HG03175 (cell line): Measurements from ENCODE around the gene ZNF783.

Experiments used
- ATAC-seq: cut with Tn5 transposase; IDR thresholded peaks from one replicate; pipeline ENCODE4 v1.9.1; 2021; ENCODE audit warnings: mild to moderate bottlenecking, moderate library complexity; ENCODE audit not compliant: unreplicated experiment

ZNF783 gene

DNA sequence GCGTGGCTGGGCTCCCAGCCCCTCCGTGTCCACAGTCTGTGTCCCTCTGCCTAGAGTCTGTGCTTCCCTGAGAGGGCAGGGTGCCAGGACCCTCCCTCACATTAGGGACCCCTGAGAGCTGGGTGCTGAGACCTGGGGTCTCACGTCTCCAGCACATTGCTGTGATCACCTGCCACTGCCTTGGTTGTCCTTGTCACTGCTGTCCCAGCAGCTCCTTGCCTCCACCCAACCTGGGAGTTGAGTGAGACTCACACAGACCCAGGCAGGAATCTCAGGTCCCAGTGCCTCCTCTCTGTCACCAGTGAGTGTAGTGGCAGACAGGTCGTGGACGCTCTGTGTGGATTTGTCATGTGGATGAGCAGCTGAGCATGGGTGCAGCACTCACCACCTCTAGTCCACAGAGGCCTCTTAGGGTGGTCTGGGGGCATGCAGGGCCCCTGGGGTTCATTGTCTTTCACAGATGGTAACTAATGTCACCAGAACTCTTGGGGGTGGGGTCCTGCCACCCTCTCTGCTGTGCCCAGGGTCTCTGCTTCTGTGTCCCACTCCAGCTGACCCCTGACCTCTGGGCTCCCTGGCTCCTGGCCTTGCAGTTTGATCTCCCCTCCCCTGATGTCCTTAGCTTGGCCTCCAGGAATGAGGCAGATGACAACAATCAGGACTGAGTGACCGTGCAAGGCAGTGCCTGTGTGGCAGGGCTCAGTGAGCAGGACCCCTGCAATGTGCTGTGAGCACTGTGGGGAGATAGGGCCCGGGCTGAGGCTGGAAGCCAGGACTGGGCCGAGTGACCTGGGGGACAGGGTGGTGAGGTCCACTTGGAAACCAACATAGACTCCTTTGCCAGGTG is 18.9 kb downstream of the ZNF783 start:
- ATAC-seq: no peak

DNA sequence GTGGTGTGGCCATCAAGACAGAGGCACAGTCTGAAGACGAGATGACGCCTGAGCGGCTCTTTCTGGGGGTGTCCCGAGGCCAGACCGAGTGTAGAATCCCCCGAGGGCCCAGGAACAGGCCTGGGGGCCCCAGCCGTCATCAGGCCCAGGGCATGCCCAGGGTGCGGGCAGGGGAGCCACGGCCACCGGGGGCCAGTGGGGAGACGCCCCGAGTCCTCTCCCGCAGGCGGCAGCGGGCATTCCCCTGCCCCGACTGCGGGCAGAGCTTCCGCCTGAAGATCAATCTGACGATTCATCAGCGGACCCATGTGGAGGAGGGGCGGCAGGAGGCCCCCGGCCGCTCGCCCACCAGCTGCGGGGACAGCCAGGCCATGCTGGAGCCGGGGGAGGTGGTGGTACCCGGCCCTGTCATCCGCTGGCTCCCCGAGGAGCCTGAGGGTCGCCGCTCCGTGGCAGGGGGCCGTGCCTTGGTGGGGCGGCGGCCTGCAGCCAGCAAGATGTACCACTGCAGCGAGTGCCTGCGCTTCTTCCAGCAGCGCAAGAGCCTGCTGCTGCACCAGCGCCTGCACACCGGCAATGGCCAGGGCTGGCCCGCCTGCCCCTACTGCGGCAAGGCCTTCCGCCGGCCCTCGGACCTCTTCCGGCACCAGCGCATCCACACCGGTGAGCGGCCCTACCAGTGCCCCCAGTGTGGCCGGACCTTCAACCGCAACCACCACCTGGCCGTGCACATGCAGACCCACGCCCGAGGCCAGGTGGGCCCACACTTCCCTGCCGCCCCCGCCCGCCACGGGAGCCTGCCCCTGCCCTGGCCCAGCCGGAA is 19.7 kb downstream of the ZNF783 start:
- no peak for ATAC-seq

DNA sequence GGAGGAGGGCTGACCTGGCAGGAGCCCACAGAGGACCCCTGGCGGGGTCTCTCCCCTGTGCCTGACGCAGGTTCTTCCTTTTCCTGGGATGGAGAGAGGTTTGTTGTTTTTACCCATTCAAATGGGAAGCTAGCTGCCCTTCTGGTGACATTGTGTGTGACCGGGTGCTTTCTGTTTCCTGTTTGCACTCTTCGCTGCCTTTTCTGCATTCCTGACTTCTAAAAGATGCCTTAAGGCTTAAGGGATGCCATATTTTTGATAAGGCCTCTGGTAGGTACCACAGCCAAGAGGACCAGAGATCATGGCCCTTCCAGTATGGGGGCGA is 20.3 kb downstream of the ZNF783 start:
- no peak for ATAC-seq

DNA sequence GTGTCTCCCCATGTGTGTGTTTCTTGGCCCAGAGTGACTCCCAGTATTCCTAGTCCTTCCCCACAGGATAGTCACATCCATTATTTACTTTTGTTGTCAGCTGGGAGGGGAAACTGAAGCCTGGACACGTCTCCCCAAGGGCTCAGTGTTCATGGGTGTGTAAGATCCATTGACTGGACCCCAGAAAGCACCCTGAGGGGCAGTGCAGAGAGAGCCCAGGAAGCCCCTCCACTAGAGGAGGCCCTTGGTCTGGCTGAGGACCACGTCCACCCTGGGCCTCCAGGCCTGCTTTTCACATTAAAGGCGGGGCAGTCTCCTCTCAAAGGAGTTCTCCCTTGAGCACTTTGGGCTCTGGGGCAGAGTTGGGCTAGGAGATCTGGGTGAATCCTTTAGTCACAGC is 21.3 kb downstream of the ZNF783 start:
- no peak for ATAC-seq

DNA sequence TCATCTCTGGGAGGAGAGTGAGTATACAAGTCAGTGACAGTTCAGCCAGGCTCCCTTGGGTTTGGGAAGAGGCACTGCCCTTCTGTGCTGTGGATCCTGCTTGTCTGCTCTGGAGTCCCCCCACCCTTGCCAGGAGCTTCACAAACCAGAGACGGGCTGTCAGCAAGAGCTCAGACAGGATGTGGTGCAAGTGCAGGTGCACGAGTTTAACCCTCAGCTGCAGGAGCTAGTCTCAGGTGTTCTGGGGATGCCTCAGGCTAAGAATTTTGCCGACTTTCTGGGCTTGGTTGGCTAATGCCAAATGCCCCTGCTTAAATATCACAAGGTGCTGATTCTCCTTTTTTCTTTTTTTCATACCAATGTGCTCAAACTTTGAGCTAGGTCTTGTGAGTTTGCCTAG is 22.3 kb downstream of the ZNF783 start:
- ATAC-seq: peak; percentile 29

DNA sequence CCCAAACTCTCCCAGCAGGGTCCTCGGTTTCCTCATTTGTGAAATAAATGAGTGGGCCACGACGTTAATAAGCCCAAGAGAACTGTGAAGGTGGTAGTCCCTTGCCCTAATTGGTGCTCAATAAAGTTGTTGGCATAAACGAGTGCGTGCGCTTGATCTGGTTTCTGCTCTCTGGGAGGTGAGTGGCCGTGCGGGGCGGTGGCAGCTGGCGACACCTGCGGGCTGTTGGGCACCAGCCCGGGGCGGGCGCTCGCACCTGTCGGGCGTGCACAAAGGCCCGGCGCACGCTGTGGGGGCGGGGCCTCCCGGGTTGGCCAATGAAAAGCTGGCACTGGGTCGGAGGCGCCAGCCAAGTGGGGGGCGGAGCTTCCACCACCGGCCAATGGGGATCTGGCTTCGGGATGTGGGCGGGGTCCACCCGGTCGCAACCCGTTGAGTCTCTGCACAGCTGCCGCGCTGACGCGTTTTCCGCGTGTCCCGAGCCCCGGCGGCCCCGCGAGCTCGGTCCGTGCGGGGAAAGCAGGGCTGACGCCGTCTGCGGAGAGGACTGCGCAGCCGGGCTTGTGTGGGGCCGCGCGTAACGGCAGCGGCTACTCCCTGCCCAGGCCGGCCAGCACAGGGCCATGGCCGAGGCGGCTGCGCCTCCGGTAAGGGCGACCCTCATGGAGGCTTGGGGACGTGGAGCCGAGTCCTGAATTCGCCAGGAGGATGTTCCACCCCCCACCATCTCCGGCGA is 23.0 kb downstream of the ZNF783 start:
- ATAC-seq: peak; percentile 96

DNA sequence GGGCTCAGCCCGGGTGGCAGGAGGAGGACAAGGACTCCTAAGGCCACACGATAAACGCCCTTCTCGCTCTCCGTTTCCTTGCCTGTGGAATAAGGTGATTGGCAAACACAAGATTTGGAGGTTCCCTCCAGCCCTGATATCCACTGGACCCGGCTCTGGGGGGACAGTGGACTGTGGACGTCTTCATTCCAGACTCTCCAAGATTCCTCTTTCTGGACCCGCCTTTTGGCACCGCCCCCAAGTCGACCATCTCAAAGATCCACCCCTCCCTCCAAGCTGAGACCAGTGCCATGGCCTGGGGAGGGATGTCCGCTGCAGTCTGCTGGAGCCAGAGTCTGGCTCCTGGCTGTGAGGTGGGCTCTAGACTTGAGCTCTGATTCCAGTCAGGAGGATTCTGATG is 23.6 kb downstream of the ZNF783 start:
- ATAC-seq: no peak

DNA sequence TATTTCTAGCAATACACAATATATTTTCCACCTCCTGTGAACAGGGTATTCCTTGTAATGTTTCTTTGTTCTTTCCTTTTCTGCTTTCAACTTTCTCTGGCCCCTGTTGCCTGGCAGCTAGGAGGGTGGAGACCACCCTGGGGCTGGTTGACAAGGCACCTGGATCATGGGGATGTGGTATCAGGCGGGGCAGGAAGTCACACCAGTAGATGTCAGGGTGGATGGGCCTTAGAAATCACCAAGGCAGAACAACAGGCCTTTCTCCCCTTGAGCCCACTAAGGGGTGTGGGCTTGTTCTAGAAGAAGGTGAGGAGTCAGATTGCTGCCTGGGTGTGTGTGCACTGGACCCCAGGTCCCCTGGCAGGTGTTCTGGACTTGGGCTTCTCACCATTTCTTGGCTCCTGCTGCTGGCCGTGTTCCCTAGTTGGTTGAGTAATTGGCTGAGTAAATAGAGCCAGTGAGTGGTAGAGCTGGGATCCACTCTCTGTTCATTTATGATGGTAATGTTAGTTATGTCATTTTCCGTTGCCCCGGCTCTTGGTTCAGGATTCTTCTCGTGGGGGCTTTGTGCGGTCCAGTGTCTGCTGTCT is 24.9 kb downstream of the ZNF783 start:
- no peak for ATAC-seq

DNA sequence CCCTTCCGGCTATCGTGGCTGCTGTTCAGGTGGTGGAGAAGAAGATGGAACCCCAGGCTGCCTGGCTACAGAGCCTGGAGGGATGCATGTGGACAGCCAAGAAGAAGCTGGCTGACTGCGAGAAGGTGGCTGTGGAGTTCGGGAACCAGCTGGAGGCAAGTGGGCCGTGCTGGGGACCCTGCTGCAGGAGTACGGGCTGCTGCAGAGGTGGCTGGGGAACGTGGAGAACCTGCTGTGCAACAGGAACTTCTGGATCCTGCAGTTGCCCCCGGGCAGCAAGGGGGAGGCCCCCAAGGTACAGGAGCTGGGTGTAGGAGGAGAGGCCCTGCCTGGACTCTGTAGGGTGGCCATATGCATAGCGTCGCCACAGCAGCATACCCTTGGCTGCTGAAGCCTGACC is 25.6 kb downstream of the ZNF783 start:
- no peak for ATAC-seq

DNA sequence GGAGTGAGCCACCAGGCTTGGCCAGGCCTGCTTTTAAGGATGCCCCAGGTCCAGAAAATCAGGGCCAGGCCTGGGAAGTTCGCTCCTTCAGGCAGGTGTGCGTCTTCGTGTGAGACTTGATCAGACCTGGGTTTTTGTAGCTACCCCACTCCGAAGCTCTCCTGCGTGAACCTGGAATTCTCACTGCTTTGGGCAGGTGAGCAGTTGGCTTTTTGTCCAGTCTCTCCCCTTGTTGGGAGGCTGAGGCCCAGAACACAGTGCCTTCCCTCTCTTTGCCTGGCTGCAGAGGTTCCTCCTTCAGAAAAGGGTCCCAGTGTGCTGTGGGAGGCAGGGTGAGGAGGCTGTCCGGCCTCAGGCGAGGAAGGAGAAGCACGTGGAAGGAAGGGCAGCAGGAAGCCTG is 27.3 kb downstream of the ZNF783 start:
- ATAC-seq: no peak

DNA sequence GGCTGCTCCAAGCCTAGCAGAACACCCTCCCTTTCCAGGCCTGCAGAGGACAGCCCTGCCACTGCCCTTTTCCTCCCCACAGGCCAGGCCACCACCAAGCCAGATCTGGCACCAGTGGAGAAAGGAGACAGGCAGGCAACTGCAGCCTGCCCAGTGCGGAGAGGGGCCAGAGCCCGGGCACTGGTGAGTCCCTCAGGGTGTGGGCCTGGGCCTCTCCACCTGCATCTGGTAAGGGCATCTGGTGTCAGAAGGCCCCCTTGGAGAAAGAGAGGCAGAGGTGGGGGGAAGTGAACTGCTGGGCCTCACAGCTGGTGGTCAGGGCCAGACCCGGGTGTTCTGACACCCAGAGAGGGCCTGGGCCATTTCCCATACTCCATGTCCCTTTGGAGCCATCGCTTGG is 27.9 kb downstream of the ZNF783 start:
- ATAC-seq: no peak

DNA sequence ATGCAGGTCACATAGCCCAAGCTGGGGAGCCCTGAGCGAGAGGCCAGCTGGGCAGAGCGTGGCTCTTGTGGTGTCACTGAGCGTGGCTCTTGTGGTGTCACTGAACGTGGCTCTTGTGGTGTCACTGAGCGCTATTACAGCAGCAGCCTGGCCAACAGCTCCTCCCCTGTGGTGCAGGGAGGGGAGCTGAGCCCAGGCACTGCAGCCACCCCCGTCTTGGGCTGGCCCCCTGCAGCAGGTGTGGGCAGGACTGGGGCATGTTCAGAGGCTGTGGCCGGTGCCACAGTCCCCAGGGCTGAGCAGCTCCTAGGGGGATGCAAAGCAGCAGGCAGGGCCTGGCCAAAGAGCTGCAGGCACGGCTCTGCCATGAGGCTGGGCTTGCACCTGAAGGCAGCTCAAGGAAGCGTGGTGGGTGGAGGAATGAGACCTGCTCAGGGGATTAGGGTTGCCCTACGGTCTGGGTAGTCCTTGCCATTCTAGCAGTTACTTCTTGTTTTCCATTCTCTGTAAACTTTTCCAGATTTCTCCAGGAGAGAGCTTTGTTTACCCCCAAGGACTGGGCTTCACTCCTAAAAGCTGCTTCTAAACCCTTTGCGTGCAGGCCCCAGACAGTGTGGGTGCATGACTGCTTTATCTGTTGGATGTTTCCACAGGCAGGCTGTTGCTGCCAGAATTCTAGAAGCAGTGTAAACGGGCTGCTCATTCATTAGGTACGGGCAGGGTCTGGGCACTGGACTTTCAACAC is 29.2 kb downstream of the ZNF783 start:
- no peak for ATAC-seq

DNA sequence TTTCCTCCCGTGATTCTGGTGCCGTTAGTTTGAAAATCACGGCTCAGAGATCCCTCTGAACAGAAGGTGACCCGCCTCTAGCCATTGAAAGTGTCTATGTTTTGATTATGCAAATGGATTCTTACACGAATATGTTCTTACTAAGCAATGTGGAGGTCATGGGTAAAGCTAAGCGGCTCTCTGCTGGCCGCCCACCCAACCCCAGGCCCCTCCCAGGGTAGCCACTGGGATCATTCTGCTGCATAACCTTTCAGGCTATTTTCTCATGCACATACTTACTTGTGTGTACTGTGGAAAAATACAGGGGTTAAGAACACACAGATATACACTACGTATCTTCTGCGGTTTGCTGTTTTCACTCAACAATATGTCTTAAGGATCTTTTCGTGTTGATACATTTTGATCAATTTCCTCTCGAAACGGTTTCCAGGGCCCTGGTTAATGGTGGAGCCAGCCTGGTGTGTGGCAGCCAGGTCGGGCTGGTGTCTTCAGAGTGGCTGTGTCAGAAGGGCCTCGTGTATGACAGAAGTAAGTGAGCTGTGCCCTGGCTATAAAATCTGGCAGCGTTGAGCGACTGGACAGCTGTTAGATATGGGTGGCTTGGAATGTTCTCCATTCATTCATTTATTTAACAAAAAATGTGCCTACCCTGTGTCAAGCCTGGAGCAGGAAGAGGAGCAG is 29.9 kb downstream of the ZNF783 start:
- ATAC-seq: no peak

DNA sequence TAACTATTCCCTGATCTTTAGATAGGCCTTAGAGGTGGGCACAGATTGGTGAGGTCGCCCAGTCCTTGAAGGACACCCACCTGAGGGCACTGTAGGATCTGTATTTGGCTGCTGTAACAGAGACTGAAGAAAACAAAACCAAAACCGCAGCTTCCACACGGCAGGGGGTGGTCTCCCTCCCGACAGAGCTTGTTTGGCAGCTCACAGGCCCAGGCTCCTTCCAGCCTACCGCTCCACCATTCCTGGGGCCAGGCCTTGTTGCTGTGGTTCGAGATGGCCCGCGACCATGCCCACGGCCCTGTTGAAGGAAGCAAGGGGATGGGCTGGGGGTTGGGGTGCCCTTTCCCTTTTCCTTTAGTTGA is 30.4 kb downstream of the ZNF783 start:
- ATAC-seq: no peak

DNA sequence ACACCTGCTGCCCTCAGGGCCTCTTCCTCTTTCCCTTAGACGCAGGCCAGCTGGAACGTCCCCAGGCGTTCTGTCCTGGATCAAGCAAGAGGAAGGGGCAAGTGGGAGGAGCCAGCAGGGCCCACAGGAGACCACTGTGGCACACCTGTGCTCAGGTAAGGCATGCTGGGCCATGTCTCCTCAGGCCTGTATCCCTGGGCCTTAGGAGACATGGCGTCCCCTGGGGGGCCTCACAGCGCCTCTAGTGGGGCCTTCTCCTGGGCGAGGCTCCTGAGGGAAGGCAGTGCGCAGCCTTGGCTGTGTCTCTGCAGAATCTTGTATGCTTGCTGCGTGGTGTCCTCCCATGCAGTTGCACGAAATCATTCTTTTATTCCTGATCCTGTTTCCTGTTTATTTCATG is 31.3 kb downstream of the ZNF783 start:
- ATAC-seq: no peak

DNA sequence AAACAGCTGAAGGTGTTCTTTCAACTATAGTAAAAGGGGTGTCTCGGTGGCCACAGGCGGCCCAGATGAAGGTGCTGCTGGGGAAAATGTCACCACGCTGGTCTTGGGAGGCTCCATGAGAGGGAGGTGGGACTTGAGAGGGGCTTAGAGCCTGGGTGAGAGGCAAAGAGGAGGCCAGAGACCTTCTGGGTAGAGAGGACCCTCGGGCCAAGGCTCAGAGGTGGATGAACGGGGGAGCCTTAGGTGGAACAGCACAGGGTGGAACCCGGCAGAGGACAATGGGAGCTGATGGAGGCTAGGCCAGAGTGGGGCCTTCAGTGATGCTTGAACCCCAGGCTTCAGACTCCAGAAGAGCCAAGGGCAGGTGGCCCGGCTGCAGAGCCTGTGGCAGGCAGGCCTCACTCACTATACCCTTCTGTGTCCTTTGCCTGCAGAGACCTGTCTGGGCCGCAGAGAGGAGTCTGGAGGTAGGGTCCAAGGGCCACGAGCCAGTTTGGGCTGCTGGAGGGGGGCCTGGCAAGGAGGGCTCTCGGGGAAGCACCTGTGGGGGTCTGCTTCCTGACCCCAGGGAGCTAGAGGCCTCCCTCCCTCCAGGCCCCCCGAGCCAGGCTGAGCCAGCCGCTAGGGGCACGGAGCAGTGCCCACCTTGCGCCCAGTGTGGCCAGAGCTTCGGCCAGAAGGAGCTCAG is 32.1 kb downstream of the ZNF783 start:
- ATAC-seq: no peak

DNA sequence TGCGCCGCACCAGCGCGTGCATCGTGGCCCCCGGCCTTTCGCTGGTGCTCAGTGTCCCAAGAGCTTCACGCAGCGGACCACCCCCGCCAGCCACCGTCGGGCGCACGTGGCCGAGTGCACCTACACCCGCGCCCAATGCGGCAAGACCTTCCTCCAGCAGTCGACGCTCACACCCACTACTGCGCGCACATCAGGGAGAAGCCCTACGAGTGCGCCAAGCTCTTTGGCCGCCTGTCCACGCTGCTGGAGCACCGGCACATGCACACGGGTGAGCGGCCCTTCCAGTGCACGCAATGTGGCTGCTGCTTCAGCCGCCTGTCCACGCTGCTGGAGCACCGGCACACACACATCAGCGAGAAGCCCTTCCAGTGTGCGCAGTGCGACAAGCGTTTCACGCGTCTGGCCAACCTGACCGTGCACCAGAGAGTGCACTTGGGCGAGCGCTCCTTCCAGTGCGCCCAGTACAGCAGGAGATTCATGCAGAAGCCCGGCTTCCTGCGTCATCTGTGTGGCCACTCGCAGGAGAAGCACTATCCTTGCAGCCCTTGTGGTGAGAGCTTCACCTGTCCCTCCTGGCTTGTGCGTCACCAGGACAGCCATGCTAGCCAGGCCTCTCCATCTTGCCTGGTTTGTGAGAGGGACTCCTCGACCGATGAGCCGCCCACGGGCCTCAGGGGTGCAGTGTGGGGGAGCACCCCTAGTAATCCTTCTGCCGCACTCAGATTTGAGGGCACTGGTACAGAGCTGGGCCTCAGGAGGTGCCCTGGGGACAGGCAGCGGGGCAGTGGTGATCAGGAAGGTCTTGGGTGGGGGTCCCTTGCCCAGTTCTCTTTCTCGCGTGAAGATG is 32.9 kb downstream of the ZNF783 start:
- ATAC-seq: no peak

DNA sequence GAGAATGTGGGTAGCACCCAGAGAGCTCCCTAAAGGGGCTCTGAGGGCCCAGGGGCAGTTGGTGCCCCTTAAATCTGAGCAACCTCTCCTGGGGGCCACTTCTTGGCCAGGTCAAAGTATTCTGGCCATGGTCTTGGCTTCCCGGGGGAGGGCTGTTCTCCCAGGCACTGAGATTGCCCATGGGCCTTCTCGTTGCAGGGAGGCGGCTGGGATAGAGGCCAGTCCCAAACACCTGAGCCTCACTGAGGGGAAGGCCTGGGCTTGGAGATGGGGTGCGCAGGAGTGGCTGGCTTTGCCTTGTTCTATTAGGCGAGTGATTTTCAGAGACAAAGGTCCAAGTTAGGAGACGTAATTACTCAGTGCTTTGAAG is 33.5 kb downstream of the ZNF783 start:
- ATAC-seq: no peak

DNA sequence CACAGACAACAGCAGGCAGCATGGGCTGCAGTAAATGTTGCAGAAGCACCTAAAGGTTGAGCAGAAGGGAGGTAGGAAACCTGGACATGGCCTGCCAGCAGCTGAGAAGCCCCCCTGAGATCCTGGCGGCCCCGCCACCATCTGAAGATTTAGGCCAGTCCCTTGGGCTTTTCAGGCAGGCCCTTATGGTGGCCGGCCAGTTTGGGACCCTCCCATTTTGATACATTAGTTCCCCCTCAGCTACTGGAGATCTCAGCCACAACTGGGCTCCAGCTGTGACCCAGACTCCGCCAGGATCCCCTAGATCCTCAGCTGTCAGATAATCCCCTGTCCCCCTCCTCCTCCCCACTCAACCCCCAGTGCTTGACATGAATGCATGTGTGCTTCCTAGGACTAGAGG is 34.4 kb downstream of the ZNF783 start:
- ATAC-seq: no peak
